Occipital lobe (tissue), 3 donors: ENCODE data around the gene MGARP. TPM values are rescaled to one million over a fixed set of nuclear protein-coding genes. Genes with fewer than 3 reads are reported as not detected.

Experiments used
- DNase-seq: peaks from one replicate; lab custom pipeline; 2025; lab: John Stamatoyannopoulos, UW
- small RNA-seq: library from RNA; depleted of rRNA; stranded (forward); fragments of <200 nt; gene quantifications from one replicate; pipeline ENCODE3, GENCODE V24; 2014
- total RNA-seq: library from RNA; depleted of rRNA; stranded (reverse); fragments of >200 nt; gene quantifications from one replicate; pipeline ENCODE4 v1.2.3, GENCODE V29; 2014

MGARP gene
- total RNA-seq, 1 donor from 2014 or later = 1.2 TPM

DNA sequence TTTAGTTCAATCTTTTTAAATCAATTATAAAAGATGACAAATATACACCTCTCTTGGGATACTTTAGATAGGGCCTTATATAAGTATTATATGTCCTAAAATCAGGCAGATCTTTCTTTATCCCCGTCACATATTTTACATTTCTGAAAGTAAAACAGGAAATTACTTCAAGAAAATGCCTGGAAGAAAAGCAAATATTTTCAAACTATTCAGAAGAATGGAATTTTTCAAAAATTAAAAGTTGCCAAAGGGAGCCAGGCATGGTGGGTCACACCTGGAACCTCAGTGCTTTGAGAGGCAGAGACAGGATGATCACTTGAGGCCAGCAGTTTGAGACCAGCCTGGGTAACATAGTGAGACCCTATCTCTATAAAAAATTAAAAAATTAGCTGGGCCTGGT, 34.4 kb downstream of the MGARP start:
- no peak for DNase-seq

DNA sequence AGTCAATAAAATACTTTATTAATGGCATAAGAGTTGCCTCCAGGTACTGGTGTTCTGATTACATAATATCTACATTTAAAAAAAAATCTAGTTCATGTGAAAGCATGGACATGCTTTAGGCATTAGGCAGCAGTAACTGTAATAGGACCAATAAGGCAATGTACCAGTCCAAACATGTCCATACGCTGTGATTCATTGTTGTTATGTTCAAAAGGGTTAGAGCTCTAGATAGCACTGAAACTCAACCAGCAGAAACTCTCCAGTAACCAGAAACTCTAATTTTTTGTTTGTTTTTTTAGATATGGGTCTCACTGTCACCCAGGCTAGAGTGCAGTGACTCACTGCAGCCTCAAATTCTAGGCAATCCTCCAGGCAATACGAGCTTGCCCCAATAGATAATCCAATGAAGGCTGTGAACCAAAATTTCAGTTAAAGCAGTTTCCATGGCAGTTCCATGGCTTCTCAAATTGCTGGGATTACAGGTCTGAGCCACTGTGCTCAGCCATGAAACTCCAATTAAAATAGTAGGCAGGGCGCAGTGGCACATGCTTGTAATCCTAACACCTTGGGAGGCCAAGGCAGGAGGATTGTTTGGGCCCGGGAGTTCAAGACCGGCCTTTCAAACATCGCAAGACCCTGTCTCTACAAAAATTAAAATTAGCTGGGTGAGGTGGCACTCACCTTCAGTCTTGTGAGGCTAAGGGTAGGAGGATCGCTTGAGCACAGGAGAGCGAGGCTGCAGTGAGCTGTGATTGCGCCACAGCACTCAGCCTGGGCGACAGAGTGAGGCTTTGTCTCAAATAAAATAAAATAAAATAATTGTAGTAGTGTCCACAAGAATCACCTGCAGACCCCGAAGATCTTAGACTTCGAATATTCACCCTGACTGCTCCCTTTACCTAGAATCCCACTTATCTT, 36.3 kb downstream of the MGARP start:
- DNase-seq = no peak

DNA sequence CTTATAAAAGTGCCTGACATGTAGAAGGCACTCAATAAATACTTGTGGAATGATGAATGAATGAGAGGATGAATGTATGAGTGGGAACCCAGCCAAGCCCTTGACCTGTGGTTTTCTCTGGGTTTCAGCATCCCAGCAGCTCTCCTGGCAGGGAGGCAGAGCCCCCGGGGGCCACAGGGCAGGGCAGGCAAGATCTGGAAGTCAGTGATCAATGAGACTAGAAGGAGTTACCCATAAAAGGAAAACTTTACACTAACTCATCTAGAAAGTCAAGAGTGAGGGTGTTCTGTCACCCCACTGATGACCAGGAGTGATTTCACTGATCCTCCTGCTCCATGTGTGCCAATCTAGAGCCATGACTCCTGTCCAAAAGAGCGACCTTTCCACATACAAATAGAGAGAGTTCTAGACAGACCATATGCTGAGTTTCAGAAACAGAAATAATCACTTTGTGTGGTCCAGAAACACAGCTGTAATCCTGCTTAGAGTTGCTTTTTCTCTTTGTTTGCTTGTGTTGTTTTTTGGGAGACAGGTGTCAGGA, 37.4 kb downstream of the MGARP start:
- no peak for DNase-seq

DNA sequence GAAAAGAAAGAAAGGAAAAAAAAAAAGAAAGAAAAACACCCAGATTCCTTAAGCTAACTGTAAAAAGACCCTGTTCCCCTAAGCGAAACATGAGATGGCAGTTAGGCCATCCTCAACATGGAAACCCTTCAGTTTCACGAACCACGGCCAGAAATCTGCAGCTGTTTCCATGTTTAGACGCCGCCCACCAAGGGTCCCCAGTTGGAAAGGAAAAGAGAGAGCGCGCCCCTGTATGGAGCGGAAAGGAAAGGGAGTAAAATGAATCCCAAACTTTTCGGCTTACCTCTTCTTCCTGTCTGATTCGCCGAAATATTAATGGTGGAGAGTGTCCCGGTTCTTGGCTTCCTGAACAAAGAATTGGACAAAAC, 38.3 kb downstream of the MGARP start:
- DNase-seq = no peak

DNA sequence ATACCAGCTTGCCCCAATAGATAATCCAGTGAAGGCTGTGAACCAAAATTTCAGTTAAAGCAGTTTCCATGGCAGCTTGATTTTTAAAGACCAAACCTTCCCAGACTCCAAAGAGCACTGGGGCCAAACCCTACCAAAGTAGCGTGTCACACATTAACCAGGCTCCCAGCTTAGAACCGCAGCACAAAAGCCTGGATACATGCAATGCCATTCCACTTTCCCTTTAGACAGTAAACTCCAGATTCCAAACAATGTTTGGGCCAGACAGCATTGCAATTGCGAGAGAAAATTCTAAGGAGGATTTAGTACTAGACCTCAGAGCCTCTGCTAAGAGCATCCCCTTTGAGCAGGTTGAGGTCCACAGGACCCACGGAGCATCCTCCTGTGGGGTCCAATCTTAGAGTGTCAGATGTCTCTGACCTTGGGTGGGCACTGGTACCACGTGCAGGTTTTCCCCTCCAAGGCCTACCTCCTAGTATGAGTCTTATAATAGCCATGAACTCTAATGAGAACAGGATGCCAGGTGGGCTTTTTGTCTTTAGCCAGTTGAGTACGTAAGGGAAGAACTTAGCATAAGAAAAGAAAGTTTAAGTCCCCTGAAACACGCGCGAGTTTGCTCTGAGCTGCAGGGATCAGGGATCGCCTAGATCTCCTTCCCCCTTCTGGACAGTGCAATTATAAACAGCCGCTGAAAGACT, 38.8 kb downstream of the MGARP start:
- no peak for DNase-seq

DNA sequence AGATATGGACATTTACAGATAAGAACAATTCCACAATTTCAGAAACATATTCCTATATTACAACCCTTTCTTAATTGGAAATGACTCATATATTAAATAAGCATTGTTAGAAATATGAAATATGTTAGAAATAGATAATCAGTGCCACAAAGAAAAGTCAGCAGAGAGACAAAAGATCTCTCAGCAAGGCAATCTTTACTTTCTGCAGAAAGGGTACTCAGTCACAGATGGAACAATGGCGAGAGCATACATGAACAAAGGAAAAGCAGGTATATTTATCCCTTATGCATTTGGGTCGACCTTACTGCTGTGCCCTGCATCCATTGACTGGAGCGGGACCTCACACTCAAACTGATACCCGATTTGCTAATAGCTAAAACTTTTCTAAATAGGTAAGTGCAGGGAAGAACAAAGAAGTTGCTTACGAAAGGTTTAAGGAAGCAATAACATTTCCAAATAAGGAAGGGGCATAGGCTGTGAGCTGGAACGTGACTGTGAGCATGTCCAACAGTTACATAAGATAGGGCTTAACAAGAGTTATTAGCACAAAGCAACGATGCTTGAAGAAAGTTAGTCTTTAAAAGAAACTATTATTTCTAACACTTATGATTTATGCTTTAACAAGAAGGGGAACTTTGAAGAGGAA, 40.8 kb downstream of the MGARP start:
- no peak for DNase-seq

DNA sequence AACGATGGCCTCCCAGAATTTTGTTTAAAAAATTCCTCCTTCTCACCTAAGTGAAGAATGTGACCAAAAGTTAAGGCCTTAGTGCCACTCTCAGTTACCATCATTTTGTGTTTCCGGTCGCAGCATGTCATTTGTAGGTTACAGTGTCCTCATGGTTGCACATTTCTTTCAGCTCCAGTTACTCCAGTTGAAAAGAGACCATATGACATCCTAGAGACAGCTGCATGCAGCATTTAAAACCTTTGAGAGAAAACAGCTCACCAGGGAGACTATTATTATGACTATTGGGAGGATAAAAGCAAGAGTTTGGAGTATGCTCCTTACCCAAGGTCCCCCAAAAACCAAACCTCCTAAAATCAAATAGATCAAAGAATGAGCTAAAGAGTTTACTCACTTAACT, 45.8 kb downstream of the MGARP start:
- DNase-seq = no peak

DNA sequence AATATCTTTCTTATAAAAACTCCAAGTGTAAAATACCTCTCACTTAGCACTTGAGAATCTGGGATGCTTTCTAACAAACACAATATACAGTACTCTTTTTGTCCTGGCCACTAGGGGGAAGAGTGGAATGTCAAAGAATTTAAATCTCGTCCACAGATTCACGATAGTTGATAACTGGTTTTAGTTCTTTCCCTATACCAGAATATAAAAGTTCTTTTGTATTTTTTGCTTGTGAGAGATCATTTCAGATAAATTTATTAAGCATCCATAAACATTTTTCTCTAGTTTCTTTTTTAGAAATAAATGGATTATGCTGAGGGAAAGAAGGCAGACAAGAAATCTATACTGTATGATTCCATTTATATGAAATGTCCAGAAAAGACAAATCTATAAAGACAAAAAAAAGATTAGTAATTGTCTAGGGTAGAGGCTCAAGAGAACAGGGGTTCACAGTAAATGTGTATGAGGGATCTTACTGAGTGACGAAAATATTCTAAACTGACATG, 50.4 kb downstream of the MGARP start:
- DNase-seq = no peak

DNA sequence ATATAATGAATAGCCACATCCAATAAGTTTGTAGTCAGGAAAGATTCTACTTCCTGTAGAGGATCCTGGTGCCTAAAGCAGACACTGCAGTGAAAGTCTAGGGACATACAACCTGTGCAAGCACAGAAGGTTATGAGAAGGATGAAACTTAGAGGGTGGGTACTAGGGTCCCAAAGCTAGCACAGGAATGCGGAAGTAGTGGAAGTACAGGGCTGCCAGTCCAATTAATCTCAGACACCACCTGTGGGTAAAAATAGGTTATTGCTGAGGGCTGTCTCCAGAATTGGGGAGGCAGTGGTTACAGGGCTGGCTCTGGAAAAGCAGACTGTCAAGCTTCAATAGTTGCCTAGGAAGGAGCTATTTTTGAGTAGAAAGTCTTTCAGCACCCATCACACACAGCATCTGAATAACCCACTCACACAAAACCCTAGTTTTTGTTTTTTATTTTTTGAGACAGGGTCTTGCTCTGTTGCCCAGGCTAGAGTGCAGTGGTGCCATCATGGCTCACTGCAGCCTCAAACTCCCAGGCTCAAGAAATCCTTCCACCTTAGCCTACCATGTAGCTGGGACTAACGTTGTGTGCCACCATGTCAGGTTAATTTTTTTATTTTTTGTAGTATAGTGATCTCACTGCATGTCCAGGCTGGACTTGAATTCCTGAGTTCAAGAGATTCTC, 52.2 kb downstream of the MGARP start:
- DNase-seq = no peak

DNA sequence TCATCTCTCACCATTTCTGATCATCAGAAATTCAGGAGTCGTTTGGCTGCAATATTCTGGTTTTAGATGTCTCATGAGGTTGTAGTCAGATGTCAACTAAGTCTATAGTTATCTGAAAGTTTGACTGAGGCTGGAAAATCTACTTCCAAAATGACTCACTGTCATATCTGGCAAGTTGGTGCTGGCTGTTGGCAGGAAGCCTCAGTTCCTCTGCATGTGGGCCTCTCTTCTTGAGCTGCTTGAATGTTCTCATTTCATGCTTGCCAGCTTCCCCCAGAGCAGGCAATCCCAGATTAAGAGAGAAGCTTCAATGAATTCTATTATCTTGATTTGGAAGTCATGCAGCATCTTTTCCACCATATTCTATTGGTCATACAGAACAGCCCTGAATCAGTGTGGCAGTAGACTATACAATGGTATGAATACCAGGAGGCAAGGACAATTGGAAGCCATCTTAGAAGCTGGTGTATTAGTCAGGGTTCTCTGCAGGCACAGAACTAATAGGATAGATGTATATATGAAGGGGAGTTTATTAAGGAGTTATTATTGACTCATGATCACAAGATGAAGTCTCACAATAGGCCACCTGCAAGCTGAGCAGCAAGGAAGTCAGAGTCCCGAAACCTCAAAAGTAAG, 56.2 kb downstream of the MGARP start:
- peak; percentile 54 for DNase-seq

DNA sequence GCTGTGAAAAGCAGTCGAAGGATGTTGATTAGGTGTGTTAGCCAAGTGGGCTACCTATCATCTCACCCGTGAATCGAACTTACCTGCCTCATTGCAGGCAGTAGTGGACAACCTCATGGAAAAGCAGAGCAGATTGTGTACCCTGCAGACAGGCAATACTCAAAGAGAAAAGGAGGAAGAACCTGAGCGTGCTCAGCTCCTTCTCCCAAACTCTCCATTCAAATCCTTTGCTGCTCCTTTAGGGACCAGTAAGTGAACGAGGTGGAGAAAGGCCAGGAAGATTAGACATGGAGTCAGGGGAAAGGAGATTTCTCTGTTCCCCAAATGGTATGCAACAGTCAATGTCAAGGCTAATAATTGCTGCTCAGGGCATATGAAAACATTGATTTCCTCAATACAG, 57.8 kb downstream of the MGARP start:
- DNase-seq = no peak

DNA sequence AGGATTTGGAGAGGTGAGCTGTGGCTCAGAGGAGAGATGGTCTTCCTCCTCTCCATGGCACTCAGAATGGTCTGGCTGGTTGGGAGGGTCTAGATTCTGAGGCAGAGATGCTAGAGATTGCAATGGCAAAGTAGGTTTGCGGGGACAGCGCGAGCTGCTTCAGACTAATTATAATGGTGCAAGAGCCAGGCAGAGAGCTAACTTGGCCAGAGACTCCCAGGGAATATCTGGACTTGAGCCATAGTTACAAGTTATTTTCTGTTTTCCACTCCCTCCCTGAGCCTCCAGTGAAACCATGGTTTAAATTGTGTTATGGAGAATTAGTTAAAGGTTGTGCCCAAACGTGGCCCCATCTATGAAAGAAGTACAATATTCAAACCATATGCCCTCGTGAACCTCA, 58.3 kb downstream of the MGARP start:
- no peak for DNase-seq

DNA sequence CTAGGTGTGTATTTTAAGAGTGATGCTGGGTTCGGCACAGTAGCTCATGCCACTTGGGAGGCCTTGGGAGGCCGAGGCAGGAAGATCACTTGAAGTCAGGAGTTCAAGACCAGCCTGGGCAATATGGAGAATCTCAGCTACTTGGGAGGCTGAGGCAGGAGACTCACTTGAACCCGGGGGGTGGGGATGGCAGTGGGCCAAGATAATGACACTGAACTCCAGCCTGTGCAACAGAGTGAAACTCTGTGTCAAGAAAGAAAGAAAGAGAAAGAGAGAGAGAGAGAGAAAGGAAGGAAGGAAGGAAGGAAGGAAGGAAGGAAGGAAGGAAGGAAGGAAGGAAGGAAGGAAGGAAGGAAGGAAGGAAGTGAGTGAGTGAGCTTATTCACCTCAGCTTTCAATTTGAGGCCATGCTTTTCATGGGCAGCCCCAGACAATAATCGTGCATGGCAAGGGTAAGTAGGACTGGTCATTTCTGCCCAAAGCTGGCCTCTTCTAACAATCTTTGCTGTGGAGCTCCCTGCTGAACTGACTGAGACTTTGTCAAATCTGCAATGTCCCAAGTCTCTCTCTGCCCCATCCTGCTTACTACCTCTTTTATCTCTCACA, 60.5 kb downstream of the MGARP start:
- DNase-seq = no peak

Small RNA genes lying within 50 kb of the gene (small RNA-seq; reads per million reads assigned to genes)
- gene RNU6-1074P (not detected), gene RNU6-1214P (not detected), gene RNU6-506P (not detected)

Other genes starting within 250 kb of the MGARP start
- 152 TPM for gene ELF2, start 103.0 kb downstream of the MGARP start, total RNA-seq
- 52.7 TPM for gene NAA15, start 21.3 kb upstream of the MGARP start, total RNA-seq
- 29.3 TPM for gene NDUFC1, start 22.3 kb upstream of the MGARP start, total RNA-seq
- gene RAB33B, start 173.9 kb upstream of the MGARP start, total RNA-seq = 47.7 TPM